GM23338 (cell line): ENCODE results near the gene ATXN8OS. TPM values are rescaled to one million over a fixed set of nuclear protein-coding genes. Genes with fewer than 3 reads are reported as not detected.

Experiments used
- ATAC-seq: fragments of 200-7000 bp; cut with Tn5 transposase; 3 replicates; pipeline ENCODE4 v1.9.1; 2020
- DNase-seq: peaks from one replicate; pipeline ENCODE4 v3.0.0-alpha.2; 2015; ENCODE audit warnings: low spot score
- H2AFZ ChIP-seq: fragments of 200-600 bp; sonication (generic); 2 replicates; pipeline ENCODE4 v1.8.0; 2016; ENCODE audit warnings: antibody characterized with exemption, mild to moderate bottlenecking, moderate library complexity
- H3F3A ChIP-seq: fragments of 200-600 bp; sonication (generic); replicated peaks from 2 replicates; pipeline ENCODE4 v1.8.0; 2017; ENCODE audit warnings: antibody characterized with exemption, mixed run types, low read depth
- H3K27ac ChIP-seq: fragments of 200-600 bp; sonication (generic); 2 replicates; pipeline ENCODE4 v1.6.1; 2016; ENCODE audit warnings: low read depth
- H3K27me3 ChIP-seq: fragments of 200-600 bp; sonication (generic); 2 replicates; pipeline ENCODE4 v1.8.0; 2016; ENCODE audit warnings: mild to moderate bottlenecking, mixed run types, moderate library complexity; ENCODE audit not compliant: insufficient read depth
- H3K36me3 ChIP-seq: fragments of 200-600 bp; sonication (generic); 2 replicates; pipeline ENCODE4 v1.8.0; 2016; ENCODE audit warnings: mild to moderate bottlenecking; ENCODE audit not compliant: insufficient read depth
- H3K4me1 ChIP-seq: fragments of 200-600 bp; sonication (generic); 2 replicates; pipeline ENCODE4 v1.8.0; 2016; ENCODE audit warnings: mild to moderate bottlenecking, moderate library complexity; ENCODE audit not compliant: insufficient read depth
- H3K4me2 ChIP-seq: fragments of 200-600 bp; sonication (generic); 2 replicates; pipeline ENCODE4 v1.7.1; 2017; ENCODE audit warnings: mixed run types
- H3K4me3 ChIP-seq: fragments of 200-600 bp; sonication (generic); 2 replicates; pipeline ENCODE4 v1.6.1; 2016; ENCODE audit warnings: mixed run types
- H3K79me2 ChIP-seq: fragments of 200-600 bp; sonication (generic); replicated peaks from 2 replicates; pipeline ENCODE4 v1.8.0; 2017; ENCODE audit warnings: mild to moderate bottlenecking; ENCODE audit not compliant: insufficient read depth
- H3K9me2 ChIP-seq: fragments of 200-600 bp; sonication (generic); 2 replicates; pipeline ENCODE4 v1.8.0; 2017; ENCODE audit not compliant: insufficient read depth
- H4K20me1 ChIP-seq: fragments of 200-600 bp; sonication (generic); replicated peaks from 2 replicates; pipeline ENCODE4 v1.8.0; 2017; ENCODE audit warnings: mild to moderate bottlenecking; ENCODE audit not compliant: insufficient read depth
- H3K27ac Mint-ChIP-seq: 2 replicates; pipeline ENCODE4 v1.8.0; 2020; ENCODE audit warnings: inconsistent platforms, mild to moderate bottlenecking, moderate library complexity, mixed read lengths
- H3K27me3 Mint-ChIP-seq: 3 replicates; pipeline ENCODE4 v1.8.0; 2022; ENCODE audit warnings: low read depth, mild to moderate bottlenecking, moderate library complexity, mixed read lengths, inconsistent platforms; ENCODE audit not compliant: insufficient read depth, poor library complexity
- H3K36me3 Mint-ChIP-seq: 3 replicates; pipeline ENCODE4 v1.8.0; 2021; ENCODE audit warnings: low read depth, mild to moderate bottlenecking, inconsistent platforms, moderate library complexity, mixed read lengths
- H3K4me1 Mint-ChIP-seq: 3 replicates; pipeline ENCODE4 v1.8.0; 2020; ENCODE audit warnings: mild to moderate bottlenecking, inconsistent platforms, mixed read lengths
- H3K4me3 Mint-ChIP-seq: 3 replicates; pipeline ENCODE4 v1.8.0; 2021; ENCODE audit warnings: moderate library complexity, mild to moderate bottlenecking, inconsistent platforms, mixed read lengths
- H3K9me3 Mint-ChIP-seq: 3 replicates; pipeline ENCODE4 v1.8.0; 2020; ENCODE audit warnings: moderate library complexity, mild to moderate bottlenecking, inconsistent platforms, mixed read lengths
- CREB1 ChIP-seq: fragments of 250-450 bp; sonication (Bioruptor Pico); IDR thresholded peaks from 2 replicates; pipeline ENCODE4 v1.5.0; 2020; ENCODE audit warnings: low read depth, mild to moderate bottlenecking, moderate library complexity
- EZH2phosphoT487 ChIP-seq: fragments of 200-600 bp; sonication (generic); IDR thresholded peaks from one replicate; pipeline ENCODE4 v1.8.1; 2018; ENCODE audit warnings: antibody characterized with exemption; ENCODE audit not compliant: unreplicated experiment
- JUNB ChIP-seq: IDR thresholded peaks from one replicate; pipeline ENCODE4 v1.6.1; 2016; ENCODE audit warnings: antibody characterized with exemption; ENCODE audit not compliant: unreplicated experiment
- NANOG ChIP-seq: IDR thresholded peaks from 2 replicates; pipeline ENCODE4 v1.6.1; 2016; ENCODE audit warnings: antibody characterized with exemption, borderline replicate concordance
- POLR2AphosphoS5 ChIP-seq: IDR thresholded peaks from 2 replicates; pipeline ENCODE4 v1.6.1; 2016; ENCODE audit warnings: antibody characterized with exemption, low read depth
- REST ChIP-seq: IDR thresholded peaks from one replicate; pipeline ENCODE4 v1.6.1; 2018; ENCODE audit warnings: antibody characterized with exemption; ENCODE audit not compliant: unreplicated experiment
- STAT1 ChIP-seq: IDR thresholded peaks from one replicate; pipeline ENCODE4 v1.6.1; 2016; ENCODE audit warnings: antibody characterized with exemption; ENCODE audit not compliant: unreplicated experiment
- ZNF114 ChIP-seq: fragments of 250-450 bp; sonication (Bioruptor Pico); IDR thresholded peaks from 2 replicates; pipeline ENCODE4 v1.5.0; 2020; ENCODE audit warnings: mild to moderate bottlenecking, moderate library complexity
- ZNF331 ChIP-seq: fragments of 250-450 bp; sonication (Bioruptor Pico); IDR thresholded peaks from 2 replicates; pipeline ENCODE4 v1.5.0; 2020; ENCODE audit warnings: low read depth, mild to moderate bottlenecking, moderate library complexity
- polyA plus RNA-seq: library from polyadenylated mRNA; unstranded; fragments of >200 nt; fragmentation: Nextera tagmentation; extraction: Ambion mirVana; gene quantifications from 2 replicates; pipeline ENCODE4 v1.2.1, GENCODE V29; 2016
- total RNA-seq: library from RNA; depleted of rRNA; stranded (reverse); fragments of >200 nt; shearing (Covaris generic); gene quantifications from 2 replicates; pipeline ENCODE4 v1.2.3, GENCODE V29; 2014
- TF ChIP-seq, protein P1 (sequence below), 2 experiments: fragments of 200-600 bp in 1 of 2; sonication (generic) in 1 of 2; conservative IDR thresholded peaks; 2 replicates each; pipeline versions ENCODE4 v1.5.1 to v1.6.1; 2016 to 2017; ENCODE audit warnings: antibody characterized with exemption in 2 of 2, low read depth in 2 of 2, mild to moderate bottlenecking in 2 of 2, moderate library complexity in 1 of 2
- TF ChIP-seq, protein P2 (sequence below): fragments of 250-450 bp; sonication (Bioruptor Pico); IDR thresholded peaks from 2 replicates; pipeline ENCODE4 v1.5.0; 2020; ENCODE audit warnings: mild to moderate bottlenecking, moderate library complexity
- TF ChIP-seq, protein P3 (sequence below): IDR thresholded peaks from 2 replicates; pipeline ENCODE4 v1.6.1; 2016; ENCODE audit warnings: antibody characterized with exemption

The ATXN8OS gene
- total and polyA plus RNA-seq, 2 experiments from 2014 or later: not detected

- TF ChIP-seq EZH2phosphoT487 (no peak), ZNF331 (CRISPR knock-in tag) (no peak)
Measured at GRCh38 chr13:70107125-70107497, 515 bp upstream of the ATXN8OS start (continued).

- ATAC-seq: peak; percentile 57
- no peaks in the 10 kb centered on the region for H3K9me3 Mint-ChIP-seq
- H4K20me1 ChIP-seq: peaks cover 3% of the 10 kb centered on the region; the same call in 1 of the 2 replicates
- DNase-seq: peak; percentile 20
- peaks cover 5% of the 10 kb centered on the region; the same call in 1 of the 3 replicates for H3K4me1 Mint-ChIP-seq
- H3K79me2 ChIP-seq: no peaks in the 10 kb centered on the region
- no peaks in the 10 kb centered on the region for H3F3A ChIP-seq
- H3K27me3 Mint-ChIP-seq: peaks cover 26% of the 10 kb centered on the region
- no peak within 1 kb of the TSS for H3K27ac Mint-ChIP-seq
- H3K4me3 ChIP-seq: peak within 1 kb of the TSS; percentile 72
- no peaks in the 10 kb centered on the region for H3K36me3 ChIP-seq
- H3K9me2 ChIP-seq: no peaks in the 10 kb centered on the region
- peak within 1 kb of the TSS; percentile 95 for H2AFZ ChIP-seq
- H3K36me3 Mint-ChIP-seq: no peaks in the 10 kb centered on the region
- H3K4me1 ChIP-seq: no peaks in the 10 kb centered on the region
- H3K27ac ChIP-seq: no peak within 1 kb of the TSS
- H3K4me3 Mint-ChIP-seq: peak within 1 kb of the TSS; percentile 75
- peaks cover 47% of the 10 kb centered on the region for H3K27me3 ChIP-seq
- H3K4me2 ChIP-seq: peak within 1 kb of the TSS; percentile 87
- TF ChIP-seq ZNF114 (CRISPR knock-in tag) (no peak), STAT1 (no peak), JUNB (no peak), ZNF331 (CRISPR knock-in tag) (no peak), REST (no peak), CREB1 (CRISPR knock-in tag) (no peak), NANOG (no peak), POLR2AphosphoS5 (no peak)
- TF ChIP-seq, protein P1, sequence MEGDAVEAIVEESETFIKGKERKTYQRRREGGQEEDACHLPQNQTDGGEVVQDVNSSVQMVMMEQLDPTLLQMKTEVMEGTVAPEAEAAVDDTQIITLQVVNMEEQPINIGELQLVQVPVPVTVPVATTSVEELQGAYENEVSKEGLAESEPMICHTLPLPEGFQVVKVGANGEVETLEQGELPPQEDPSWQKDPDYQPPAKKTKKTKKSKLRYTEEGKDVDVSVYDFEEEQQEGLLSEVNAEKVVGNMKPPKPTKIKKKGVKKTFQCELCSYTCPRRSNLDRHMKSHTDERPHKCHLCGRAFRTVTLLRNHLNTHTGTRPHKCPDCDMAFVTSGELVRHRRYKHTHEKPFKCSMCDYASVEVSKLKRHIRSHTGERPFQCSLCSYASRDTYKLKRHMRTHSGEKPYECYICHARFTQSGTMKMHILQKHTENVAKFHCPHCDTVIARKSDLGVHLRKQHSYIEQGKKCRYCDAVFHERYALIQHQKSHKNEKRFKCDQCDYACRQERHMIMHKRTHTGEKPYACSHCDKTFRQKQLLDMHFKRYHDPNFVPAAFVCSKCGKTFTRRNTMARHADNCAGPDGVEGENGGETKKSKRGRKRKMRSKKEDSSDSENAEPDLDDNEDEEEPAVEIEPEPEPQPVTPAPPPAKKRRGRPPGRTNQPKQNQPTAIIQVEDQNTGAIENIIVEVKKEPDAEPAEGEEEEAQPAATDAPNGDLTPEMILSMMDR (conservative IDR thresholded peaks at IDR 0.05; ENCODE audit: low read depth in 2 of 2): no peak
- TF ChIP-seq, protein P2, sequence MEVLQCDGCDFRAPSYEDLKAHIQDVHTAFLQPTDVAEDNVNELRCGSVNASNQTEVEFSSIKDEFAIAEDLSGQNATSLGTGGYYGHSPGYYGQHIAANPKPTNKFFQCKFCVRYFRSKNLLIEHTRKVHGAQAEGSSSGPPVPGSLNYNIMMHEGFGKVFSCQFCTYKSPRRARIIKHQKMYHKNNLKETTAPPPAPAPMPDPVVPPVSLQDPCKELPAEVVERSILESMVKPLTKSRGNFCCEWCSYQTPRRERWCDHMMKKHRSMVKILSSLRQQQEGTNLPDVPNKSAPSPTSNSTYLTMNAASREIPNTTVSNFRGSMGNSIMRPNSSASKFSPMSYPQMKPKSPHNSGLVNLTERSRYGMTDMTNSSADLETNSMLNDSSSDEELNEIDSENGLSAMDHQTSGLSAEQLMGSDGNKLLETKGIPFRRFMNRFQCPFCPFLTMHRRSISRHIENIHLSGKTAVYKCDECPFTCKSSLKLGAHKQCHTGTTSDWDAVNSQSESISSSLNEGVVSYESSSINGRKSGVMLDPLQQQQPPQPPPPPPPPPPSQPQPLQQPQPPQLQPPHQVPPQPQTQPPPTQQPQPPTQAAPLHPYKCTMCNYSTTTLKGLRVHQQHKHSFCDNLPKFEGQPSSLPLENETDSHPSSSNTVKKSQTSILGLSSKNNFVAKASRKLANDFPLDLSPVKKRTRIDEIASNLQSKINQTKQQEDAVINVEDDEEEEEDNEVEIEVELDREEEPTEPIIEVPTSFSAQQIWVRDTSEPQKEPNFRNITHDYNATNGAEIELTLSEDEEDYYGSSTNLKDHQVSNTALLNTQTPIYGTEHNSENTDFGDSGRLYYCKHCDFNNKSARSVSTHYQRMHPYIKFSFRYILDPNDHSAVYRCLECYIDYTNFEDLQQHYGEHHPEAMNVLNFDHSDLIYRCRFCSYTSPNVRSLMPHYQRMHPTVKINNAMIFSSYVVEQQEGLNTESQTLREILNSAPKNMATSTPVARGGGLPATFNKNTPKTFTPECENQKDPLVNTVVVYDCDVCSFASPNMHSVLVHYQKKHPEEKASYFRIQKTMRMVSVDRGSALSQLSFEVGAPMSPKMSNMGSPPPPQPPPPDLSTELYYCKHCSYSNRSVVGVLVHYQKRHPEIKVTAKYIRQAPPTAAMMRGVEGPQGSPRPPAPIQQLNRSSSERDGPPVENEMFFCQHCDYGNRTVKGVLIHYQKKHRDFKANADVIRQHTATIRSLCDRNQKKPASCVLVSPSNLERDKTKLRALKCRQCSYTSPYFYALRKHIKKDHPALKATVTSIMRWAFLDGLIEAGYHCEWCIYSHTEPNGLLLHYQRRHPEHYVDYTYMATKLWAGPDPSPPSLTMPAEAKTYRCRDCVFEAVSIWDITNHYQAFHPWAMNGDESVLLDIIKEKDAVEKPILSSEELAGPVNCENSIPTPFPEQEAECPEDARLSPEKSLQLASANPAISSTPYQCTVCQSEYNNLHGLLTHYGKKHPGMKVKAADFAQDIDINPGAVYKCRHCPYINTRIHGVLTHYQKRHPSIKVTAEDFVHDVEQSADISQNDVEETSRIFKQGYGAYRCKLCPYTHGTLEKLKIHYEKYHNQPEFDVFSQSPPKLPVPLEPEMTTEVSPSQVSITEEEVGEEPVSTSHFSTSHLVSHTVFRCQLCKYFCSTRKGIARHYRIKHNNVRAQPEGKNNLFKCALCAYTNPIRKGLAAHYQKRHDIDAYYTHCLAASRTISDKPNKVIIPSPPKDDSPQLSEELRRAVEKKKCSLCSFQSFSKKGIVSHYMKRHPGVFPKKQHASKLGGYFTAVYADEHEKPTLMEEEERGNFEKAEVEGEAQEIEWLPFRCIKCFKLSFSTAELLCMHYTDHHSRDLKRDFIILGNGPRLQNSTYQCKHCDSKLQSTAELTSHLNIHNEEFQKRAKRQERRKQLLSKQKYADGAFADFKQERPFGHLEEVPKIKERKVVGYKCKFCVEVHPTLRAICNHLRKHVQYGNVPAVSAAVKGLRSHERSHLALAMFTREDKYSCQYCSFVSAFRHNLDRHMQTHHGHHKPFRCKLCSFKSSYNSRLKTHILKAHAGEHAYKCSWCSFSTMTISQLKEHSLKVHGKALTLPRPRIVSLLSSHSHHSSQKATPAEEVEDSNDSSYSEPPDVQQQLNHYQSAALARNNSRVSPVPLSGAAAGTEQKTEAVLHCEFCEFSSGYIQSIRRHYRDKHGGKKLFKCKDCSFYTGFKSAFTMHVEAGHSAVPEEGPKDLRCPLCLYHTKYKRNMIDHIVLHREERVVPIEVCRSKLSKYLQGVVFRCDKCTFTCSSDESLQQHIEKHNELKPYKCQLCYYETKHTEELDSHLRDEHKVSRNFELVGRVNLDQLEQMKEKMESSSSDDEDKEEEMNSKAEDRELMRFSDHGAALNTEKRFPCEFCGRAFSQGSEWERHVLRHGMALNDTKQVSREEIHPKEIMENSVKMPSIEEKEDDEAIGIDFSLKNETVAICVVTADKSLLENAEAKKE: no peak
- TF ChIP-seq, protein P3, sequence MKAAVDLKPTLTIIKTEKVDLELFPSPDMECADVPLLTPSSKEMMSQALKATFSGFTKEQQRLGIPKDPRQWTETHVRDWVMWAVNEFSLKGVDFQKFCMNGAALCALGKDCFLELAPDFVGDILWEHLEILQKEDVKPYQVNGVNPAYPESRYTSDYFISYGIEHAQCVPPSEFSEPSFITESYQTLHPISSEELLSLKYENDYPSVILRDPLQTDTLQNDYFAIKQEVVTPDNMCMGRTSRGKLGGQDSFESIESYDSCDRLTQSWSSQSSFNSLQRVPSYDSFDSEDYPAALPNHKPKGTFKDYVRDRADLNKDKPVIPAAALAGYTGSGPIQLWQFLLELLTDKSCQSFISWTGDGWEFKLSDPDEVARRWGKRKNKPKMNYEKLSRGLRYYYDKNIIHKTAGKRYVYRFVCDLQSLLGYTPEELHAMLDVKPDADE: no peak
Measured at GRCh38 chr13:70108356-70109105, 905 bp downstream of the ATXN8OS start, which contains the start of gene KLHL1. Gene KLHL1 (minus strand): TSS chr13:70108452. CDS start chr13:70107699, 753 bp downstream.
